IPS-15b (cell line): ENCODE measurements around the gene SUMO4.

ENCODE experiments used
- H3K27me3 ChIP-seq: one replicate; pipeline ENCODE4 v1.6.1; 2013; ENCODE audit warnings: low read length; ENCODE audit not compliant: control insufficient read depth, insufficient read depth
- H3K36me3 ChIP-seq: one replicate; pipeline ENCODE4 v1.6.1; 2013; ENCODE audit warnings: low read length; ENCODE audit not compliant: control insufficient read depth, insufficient read depth
- H3K4me1 ChIP-seq: one replicate; pipeline ENCODE4 v1.6.1; 2013; ENCODE audit warnings: mild to moderate bottlenecking, low read length; ENCODE audit not compliant: control insufficient read depth, insufficient read depth
- H3K4me3 ChIP-seq: one replicate; pipeline ENCODE4 v1.5.1; 2013; ENCODE audit warnings: low read depth, low read length
- H3K9ac ChIP-seq: one replicate; pipeline ENCODE4 v1.6.1; 2013; ENCODE audit warnings: low read depth, mild to moderate bottlenecking, low read length
- H3K9me3 ChIP-seq: one replicate; pipeline ENCODE4 v1.6.1; 2013; ENCODE audit warnings: mild to moderate bottlenecking, low read length; ENCODE audit not compliant: control insufficient read depth, insufficient read depth

SUMO4 gene

DNA sequence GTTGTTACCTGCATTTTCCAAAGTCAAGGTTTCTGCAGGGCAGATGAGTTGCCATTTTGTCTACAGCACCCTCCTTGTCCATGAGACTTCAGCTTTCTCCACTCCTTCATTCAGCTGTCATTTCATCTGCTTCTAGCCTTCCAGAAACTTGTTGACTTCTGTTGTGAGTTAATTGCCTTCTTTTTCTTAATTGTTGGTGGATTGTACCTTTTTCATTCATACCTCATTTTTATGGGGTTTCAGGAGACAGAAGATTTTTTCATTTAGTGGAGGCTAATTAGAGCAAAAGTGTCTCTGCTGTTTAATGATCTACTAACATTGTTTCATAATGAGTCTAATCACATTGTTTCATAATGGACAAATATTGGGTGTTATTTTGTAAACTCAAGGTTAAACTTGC lies 7.5 kb upstream of the SUMO4 start:
- no peaks in the 10 kb centered on the region for H3K9me3 ChIP-seq
- no peak overlapping the region for H3K9ac ChIP-seq
- H3K4me1 ChIP-seq, result no peaks in the 10 kb centered on the region
- H3K27me3 ChIP-seq, result no peaks in the 10 kb centered on the region
- H3K36me3 ChIP-seq, result no peaks in the 10 kb centered on the region
- H3K4me3 ChIP-seq, result no peak overlapping the region

DNA sequence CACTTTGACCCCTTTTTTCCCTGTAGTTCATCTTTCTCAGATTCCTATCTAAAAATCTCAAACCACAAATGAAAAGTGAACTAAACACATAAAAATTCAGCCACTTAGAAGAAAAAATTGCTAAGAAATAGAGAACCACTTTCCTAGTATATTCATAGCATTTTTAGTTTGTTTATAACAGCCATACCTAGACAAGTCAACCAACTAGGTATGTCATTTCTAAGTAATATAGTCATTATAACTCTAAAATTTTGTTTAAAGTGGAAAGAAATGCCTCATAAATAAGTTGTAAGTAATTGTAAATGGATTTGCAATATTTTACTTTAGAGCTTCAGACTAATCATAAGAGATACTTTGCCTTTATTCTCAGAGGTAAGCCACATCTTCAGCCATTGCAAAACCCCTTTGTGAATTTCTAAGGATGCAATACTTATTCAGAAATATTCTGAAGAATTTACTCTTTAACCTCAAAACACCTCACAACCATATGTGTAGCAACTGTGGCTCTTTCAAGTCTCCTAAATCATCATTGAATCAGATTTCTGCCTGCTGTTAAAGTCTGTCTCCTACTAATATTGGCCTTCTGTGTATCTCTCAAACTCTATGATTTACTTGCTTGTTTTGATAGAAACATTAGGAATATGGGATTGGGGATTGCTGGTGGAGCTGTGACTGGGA lies 6.9 kb upstream of the SUMO4 start:
- no peaks in the 10 kb centered on the region for H3K9me3 ChIP-seq
- H3K4me3 ChIP-seq, result no peak overlapping the region
- no peaks in the 10 kb centered on the region for H3K27me3 ChIP-seq
- no peaks in the 10 kb centered on the region for H3K4me1 ChIP-seq
- no peaks in the 10 kb centered on the region for H3K36me3 ChIP-seq
- H3K9ac ChIP-seq, result no peak overlapping the region

DNA sequence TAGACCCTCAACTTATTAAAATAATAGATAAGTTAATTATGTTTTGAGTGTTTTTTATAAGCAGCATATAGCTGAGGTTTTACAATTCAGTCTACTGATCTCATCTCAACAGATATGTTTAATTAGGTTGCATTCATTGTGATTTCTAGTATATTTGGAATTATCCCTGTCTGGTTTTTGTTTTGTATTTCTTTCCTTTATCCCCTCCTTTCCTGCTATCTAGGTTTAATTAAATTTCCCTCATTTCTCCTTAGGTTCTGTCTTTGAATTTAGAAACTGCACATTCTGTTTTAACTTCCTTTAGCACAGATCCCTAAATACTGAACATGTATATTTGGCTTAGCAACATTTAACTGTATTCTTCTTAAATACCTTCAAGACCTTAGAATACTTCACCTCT lies 4.9 kb upstream of the SUMO4 start:
- no peaks in the 10 kb centered on the region for H3K36me3 ChIP-seq
- H3K9ac ChIP-seq, result no peak overlapping the region
- no peak overlapping the region for H3K4me3 ChIP-seq
- H3K4me1 ChIP-seq, result no peaks in the 10 kb centered on the region
- H3K9me3 ChIP-seq, result no peaks in the 10 kb centered on the region
- no peaks in the 10 kb centered on the region for H3K27me3 ChIP-seq

DNA sequence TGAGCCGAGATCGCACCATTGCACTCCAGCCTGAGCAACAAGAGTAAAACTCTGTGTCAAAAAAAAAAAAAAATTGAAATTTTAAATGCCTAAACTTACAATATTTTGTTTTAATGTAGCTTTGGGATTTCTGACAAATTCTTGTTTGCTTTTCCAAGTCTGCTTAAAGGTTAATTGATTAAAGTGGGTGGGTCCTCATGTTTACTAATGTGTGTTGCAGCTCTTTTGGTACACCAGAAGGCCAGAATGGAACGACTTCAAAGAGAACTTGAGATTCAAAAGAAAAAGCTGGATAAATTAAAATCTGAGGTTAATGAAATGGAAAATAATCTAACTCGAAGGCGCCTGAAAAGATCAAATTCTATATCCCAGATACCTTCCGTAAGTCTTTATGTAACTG lies 2.7 kb upstream of the SUMO4 start:
- Histone ChIP-seq H3K4me1 (no peaks in the 10 kb centered on the region), H3K27me3 (no peaks in the 10 kb centered on the region), H3K36me3 (peaks cover under 1% of the 10 kb centered on the region), H3K9ac (no peak overlapping the region), H3K4me3 (no peak overlapping the region), H3K9me3 (no peaks in the 10 kb centered on the region)

DNA sequence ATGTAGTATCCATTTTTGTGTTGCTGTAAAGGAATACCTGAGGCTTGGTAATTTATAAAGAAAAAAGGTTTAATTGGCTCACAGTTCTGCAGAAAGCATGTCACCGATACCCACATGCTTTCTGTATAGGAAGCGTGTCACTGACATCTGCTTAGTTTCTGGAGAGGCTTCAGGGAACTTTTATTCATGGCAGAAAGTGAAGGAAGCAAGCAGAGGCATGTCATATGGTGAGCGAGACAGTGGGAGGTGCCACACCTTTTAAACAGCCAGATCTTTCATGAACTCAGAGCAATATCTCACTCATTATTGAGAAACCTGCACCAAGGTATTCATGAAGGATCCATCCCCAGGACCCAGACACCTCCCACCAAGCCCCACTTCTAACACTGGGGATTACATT lies 3.5 kb downstream of the SUMO4 start:
- no peak overlapping the region for H3K9ac ChIP-seq
- H3K9me3 ChIP-seq, result no peaks in the 10 kb centered on the region
- no peaks in the 10 kb centered on the region for H3K27me3 ChIP-seq
- H3K4me3 ChIP-seq, result no peak overlapping the region
- H3K36me3 ChIP-seq, result peaks cover 4% of the 10 kb centered on the region
- H3K4me1 ChIP-seq, result no peaks in the 10 kb centered on the region

DNA sequence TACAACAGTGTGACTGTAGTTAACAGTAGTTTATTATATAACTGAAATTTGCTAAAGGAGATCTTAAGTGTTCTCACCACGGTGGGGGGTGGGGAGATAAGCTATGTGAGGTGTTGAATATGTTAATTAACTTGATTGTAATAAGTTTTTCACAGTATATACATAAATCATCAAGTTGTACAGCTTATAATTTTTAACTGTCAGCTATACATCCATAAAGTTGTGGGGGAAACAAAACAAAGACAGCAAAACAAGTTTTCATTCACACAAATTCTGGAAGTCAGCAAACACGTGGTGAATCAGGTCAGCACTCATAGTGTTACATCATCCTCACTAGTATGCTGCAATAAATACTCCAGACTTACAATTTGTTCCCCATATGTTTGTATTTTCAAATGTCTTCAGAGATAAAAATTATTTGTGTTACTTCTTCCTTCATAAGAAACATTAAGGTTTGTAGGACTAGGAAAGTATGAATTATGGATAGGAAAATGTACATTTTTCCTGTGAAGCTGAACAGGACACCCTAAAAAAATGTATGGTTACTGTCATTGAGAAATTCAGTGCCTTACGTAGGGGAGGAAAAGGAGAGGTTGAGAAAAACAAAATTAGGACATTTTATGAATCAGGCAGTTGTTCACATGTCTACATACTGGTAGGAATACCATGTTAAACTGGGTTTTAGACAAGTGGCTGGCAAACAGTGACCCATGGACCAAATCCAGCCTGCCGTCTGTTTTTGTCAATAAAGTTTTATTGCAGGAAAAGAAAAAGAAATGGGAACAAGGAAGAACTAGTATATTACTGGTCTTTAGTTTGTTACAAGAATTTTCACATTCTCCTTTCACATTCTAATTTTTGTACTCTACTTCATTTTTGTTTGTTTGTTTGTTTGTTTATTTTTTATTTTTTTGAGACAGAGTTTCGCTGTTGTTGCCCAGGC lies 6.0 kb downstream of the SUMO4 start:
- Histone ChIP-seq H3K9me3 (no peaks in the 10 kb centered on the region), H3K9ac (no peak overlapping the region), H3K4me1 (no peaks in the 10 kb centered on the region), H3K4me3 (no peak overlapping the region), H3K27me3 (no peaks in the 10 kb centered on the region), H3K36me3 (peaks cover 8% of the 10 kb centered on the region)

DNA sequence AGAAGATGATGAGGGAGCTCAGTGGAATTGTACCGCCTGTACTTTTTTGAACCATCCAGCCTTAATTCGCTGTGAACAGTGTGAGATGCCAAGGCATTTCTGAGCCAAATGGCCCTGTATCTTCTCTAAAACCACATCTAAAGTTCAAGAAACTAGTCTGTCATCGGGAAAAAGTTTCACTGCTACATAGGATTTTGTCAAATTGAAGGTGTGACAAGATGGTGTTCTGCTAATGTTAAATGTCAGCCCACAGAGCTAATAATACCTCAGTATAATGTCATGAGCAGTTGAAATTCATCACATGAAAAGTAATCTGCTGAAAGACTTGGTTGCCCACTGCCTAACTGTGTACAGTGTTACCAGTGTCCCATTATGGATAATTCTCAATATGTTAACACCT lies 9.6 kb downstream of the SUMO4 start:
- peaks cover 4% of the 10 kb centered on the region for H3K36me3 ChIP-seq

DNA sequence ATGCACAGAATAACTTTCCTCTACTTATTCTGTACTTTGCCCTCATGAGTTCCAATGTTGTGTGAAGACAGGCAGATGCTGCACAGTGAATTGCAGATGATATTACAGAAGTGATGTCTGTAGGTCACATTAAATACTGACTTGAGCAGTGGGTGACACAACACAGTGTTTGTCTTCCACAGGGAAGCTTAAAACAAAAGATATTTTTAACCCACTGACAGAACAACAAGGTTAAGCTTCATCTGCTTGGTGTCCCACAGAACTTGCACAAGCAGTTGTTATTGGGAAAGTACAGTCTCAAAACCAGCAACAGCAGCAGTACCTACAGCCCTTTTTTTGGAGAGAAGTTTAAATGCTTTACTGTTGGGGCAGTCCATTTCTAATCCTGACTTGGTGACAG lies 10.5 kb downstream of the SUMO4 start:
- H3K27me3 ChIP-seq, result no peaks in the 10 kb centered on the region
- no peaks in the 10 kb centered on the region for H3K9me3 ChIP-seq
- H3K9ac ChIP-seq, result no peak overlapping the region
- H3K36me3 ChIP-seq, result peaks cover 4% of the 10 kb centered on the region
- no peaks in the 10 kb centered on the region for H3K4me1 ChIP-seq
- no peak overlapping the region for H3K4me3 ChIP-seq

More for the DNA sequence above, 9.6 kb downstream of the SUMO4 start:
- Histone ChIP-seq H3K4me3 (no peak overlapping the region), H3K4me1 (no peaks in the 10 kb centered on the region), H3K9ac (no peak overlapping the region), H3K9me3 (no peaks in the 10 kb centered on the region), H3K27me3 (no peaks in the 10 kb centered on the region)

DNA sequence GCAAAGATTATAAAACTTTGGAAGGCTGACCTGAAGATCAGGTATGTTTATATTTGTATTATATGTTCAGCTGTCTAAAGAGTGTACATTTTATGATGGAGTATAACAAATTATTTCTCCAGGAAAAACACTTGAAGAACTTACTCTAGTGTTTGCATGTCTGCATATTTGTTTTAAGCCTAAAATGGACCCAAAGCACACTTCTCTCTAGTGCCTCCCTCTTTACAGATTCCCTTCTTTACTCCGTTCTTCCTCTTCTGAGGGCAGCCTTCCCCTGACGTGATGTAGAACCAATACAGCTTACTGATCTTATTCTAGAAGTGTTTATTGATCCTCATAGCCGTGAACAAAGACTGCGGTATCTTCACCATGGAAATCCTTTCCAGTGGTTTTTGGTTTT lies 13.9 kb downstream of the SUMO4 start:
- H3K27me3 ChIP-seq, result no peaks in the 10 kb centered on the region

DNA sequence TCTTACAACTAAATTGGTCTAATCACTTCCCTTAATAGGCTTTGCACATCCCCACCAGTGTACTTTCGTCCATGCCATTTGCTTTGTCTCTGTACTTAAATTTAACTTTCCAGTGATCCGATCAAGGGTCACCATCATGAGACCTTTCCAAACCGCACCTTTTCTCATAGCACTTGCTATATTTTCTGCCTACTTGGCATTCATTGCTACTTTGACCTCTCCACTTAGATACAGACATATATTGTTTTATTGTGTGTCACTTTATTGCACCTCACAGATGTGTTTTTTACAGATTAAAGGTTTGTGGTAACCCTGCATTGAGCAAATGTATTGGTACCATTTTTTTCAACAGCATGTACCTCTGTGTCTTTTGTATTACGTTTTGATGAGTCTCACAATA lies 14.8 kb downstream of the SUMO4 start:
- Histone ChIP-seq H3K36me3 (peaks cover 1% of the 10 kb centered on the region), H3K9me3 (no peaks in the 10 kb centered on the region), H3K27me3 (no peaks in the 10 kb centered on the region), H3K4me3 (no peak overlapping the region), H3K9ac (no peak overlapping the region), H3K4me1 (no peaks in the 10 kb centered on the region)

More for the DNA sequence above, 13.9 kb downstream of the SUMO4 start:
- Histone ChIP-seq H3K9me3 (no peaks in the 10 kb centered on the region), H3K36me3 (peaks cover 4% of the 10 kb centered on the region), H3K9ac (no peak overlapping the region), H3K4me3 (no peak overlapping the region), H3K4me1 (no peaks in the 10 kb centered on the region)

DNA sequence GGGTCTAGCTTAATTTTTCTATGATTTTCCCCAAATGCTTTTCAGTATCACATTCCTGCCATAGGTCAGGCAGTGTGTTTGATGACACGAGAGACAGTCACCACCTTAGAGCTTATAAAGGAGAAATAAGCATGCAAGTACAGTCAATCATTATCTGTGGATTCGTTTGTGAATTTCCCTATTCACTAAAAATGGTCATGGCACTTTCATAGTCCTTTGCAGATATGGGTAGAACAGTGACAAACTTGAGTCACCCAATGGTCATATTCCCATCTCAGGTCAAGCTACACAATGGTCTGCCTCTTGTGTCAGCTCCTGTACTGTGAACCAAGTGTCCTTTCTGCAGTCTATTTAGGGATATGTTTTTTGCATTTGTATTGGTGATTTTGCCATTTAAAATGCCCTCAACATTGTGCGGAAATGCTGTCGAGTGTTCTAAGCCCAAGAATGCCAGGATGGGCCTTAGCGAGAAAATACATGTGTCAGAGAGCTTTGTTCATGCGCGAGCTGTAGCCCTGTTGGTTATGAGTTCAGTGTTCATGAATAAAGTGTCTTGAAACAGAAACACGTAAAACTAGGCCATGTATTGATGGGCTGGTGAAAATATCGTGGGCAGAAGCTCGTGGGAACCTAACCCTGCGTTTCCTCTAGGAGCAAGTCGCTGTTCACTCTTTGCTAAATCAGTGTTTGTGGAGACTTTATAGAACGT lies 19.8 kb downstream of the SUMO4 start:
- H3K9ac ChIP-seq, result no peak overlapping the region

More for the DNA sequence above, 19.8 kb downstream of the SUMO4 start:
- H3K9me3 ChIP-seq, result no peaks in the 10 kb centered on the region
- no peak overlapping the region for H3K4me3 ChIP-seq
- H3K4me1 ChIP-seq, result peaks cover 7% of the 10 kb centered on the region
- H3K27me3 ChIP-seq, result no peaks in the 10 kb centered on the region
- H3K36me3 ChIP-seq, result no peaks in the 10 kb centered on the region
